ENCODE results near the gene CRYZL1.

DNA sequence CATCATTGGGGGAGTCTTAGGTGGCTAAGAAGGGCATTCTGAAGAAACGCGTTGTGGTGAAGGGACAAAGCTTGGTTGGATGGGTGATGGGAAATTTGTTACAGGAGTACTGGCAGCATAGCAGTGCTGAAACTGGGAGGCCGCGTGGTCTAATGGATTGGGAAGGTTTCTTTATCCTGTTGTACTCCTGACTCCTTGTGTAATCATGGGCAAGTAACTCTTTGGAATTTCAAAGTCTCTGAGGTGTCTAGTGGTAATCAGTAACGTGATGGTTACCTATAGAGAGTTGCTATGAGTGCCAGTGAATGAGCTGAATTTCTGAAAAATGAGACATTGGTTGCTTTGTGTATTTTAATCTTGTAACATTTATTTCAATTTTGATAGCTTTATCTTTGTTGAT is 71.5 kb downstream of the CRYZL1 start:
- TF ChIP-seq, protein P1, sequence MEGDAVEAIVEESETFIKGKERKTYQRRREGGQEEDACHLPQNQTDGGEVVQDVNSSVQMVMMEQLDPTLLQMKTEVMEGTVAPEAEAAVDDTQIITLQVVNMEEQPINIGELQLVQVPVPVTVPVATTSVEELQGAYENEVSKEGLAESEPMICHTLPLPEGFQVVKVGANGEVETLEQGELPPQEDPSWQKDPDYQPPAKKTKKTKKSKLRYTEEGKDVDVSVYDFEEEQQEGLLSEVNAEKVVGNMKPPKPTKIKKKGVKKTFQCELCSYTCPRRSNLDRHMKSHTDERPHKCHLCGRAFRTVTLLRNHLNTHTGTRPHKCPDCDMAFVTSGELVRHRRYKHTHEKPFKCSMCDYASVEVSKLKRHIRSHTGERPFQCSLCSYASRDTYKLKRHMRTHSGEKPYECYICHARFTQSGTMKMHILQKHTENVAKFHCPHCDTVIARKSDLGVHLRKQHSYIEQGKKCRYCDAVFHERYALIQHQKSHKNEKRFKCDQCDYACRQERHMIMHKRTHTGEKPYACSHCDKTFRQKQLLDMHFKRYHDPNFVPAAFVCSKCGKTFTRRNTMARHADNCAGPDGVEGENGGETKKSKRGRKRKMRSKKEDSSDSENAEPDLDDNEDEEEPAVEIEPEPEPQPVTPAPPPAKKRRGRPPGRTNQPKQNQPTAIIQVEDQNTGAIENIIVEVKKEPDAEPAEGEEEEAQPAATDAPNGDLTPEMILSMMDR (conservative IDR thresholded peaks at IDR 0.05; ENCODE audit: low read depth, low read length), result no peak
- no peak for TF ChIP-seq EZH2 (IDR thresholded peaks at IDR 0.05; ENCODE audit: borderline replicate concordance, low read depth, low read length, poor library complexity, severe bottlenecking)
